ENCODE measurements around the gene ARHGEF33.

GRCh38 chr2:38934742-38935141 lies 45.1 kb downstream of the ARHGEF33 start:
- TF ChIP-seq POLR2A (IDR thresholded peaks at IDR 0.05; ENCODE audit: extremely low read depth, insufficient read length) (no peak), CTCF (IDR thresholded peaks at IDR 0.05; ENCODE audit: low read depth, low read length) (no peak)
